HEK293T (cell line): ENCODE results near the gene ADAMTSL4.

Source experiments
- CTCF ChIA-PET: fragments of 350-600 bp; formaldehyde crosslinking; extraction: SDS; loops from one replicate; lab custom pipeline; 2021; ENCODE audit warnings: antibody characterized with exemption, inconsistent platforms; lab: Yijun Ruan, JAX
- POLR2A ChIA-PET: fragments of 350-600 bp; formaldehyde crosslinking; extraction: SDS; loops from one replicate; lab custom pipeline; 2020; ENCODE audit warnings: antibody characterized with exemption, inconsistent platforms; lab: Yijun Ruan, JAX
- DNase-seq: peaks from one replicate; pipeline ENCODE4 v3.0.0; 2012; ENCODE audit warnings: mixed read lengths; ENCODE audit errors: extremely low spot score
- ARNT ChIP-seq: fragments of 450-650 bp; IDR thresholded peaks from 2 replicates; pipeline ENCODE4 v1.6.1; 2017; ENCODE audit warnings: mild to moderate bottlenecking
- BHLHE40 ChIP-seq: fragments of 450-650 bp; IDR thresholded peaks from 2 replicates; pipeline ENCODE4 v1.6.1; 2016; ENCODE audit warnings: mild to moderate bottlenecking, moderate library complexity, borderline replicate concordance
- CTBP1 ChIP-seq: fragments of 450-650 bp; IDR thresholded peaks from 2 replicates; pipeline ENCODE4 v1.6.1; 2016; ENCODE audit warnings: borderline replicate concordance
- ELF4 ChIP-seq: fragments of 450-650 bp; IDR thresholded peaks from 2 replicates; pipeline ENCODE4 v1.6.1; 2017; ENCODE audit warnings: antibody characterized with exemption
- FOXA1 ChIP-seq: fragments of 450-650 bp; IDR thresholded peaks from 2 replicates; pipeline ENCODE4 v1.6.1; 2016; ENCODE audit warnings: mild to moderate bottlenecking
- FOXK2 ChIP-seq: fragments of 450-650 bp; IDR thresholded peaks from 2 replicates; pipeline ENCODE4 v1.6.1; 2016; ENCODE audit warnings: mild to moderate bottlenecking
- FOXM1 ChIP-seq: fragments of 450-650 bp; IDR thresholded peaks from 2 replicates; pipeline ENCODE4 v1.6.1; 2017; ENCODE audit warnings: mild to moderate bottlenecking, borderline replicate concordance
- HDGF ChIP-seq: fragments of 450-650 bp; IDR thresholded peaks from 2 replicates; pipeline ENCODE4 v1.6.1; 2017; ENCODE audit warnings: antibody characterized with exemption, borderline replicate concordance
- L3MBTL2 ChIP-seq: fragments of 450-650 bp; conservative IDR thresholded peaks from 2 replicates; pipeline ENCODE4 v1.6.1; 2016; ENCODE audit warnings: mild to moderate bottlenecking
- LEF1 ChIP-seq: fragments of 450-650 bp; IDR thresholded peaks from 2 replicates; pipeline ENCODE4 v1.6.1; 2017; ENCODE audit warnings: mild to moderate bottlenecking, borderline replicate concordance
- NFRKB ChIP-seq: fragments of 450-650 bp; IDR thresholded peaks from 2 replicates; pipeline ENCODE4 v1.6.1; 2016; ENCODE audit warnings: mild to moderate bottlenecking, moderate library complexity
- PKNOX1 ChIP-seq: fragments of 450-650 bp; IDR thresholded peaks from 2 replicates; pipeline ENCODE4 v1.6.1; 2016
- SP1 ChIP-seq: fragments of 450-650 bp; IDR thresholded peaks from 2 replicates; pipeline ENCODE4 v1.6.1; 2017
- SUZ12 ChIP-seq: fragments of 450-650 bp; IDR thresholded peaks from 2 replicates; pipeline ENCODE4 v1.6.1; 2016; ENCODE audit warnings: mild to moderate bottlenecking
- TARDBP ChIP-seq: fragments of 450-650 bp; IDR thresholded peaks from 2 replicates; pipeline ENCODE4 v1.6.1; 2016
- ZNF384 ChIP-seq: fragments of 450-650 bp; IDR thresholded peaks from 2 replicates; pipeline ENCODE4 v1.6.1; 2016

ADAMTSL4 gene

GRCh38 chr1:150515328-150516049 lies 33.7 kb upstream of the ADAMTSL4 start, which contains the start of gene FALEC:
TSS of gene FALEC (plus strand) at chr1:150515752.
- CTCF ChIA-PET: interaction anchor here (0.6 to 2.7 kb wide), 7 partner anchors 10 to 480 kb away, joined by 3 to 21 read pairs (median 4); no protein-coding TSS in a partner anchor
- POLR2A ChIA-PET: interaction anchor here (0.6 to 3.4 kb wide), 23 partner anchors 8 to 491 kb away, joined by 3 to 22 read pairs (median 4); partner anchors contain the start of genes ECM1, MCL1, MINDY1 and RPRD2
- no peak for TF ChIP-seq CTBP1
- TF ChIP-seq FOXM1: no peak
- TF ChIP-seq HDGF: peak; percentile 95; the same call in 1 of the 2 replicates
- TF ChIP-seq ARNT: no peak
- TF ChIP-seq FOXA1: no peak
- TF ChIP-seq FOXK2: no peak
- peak; percentile 91 for TF ChIP-seq L3MBTL2
- TF ChIP-seq ELF4: no peak
- TF ChIP-seq NFRKB: no peak
- peak; percentile 98 for TF ChIP-seq PKNOX1
- TF ChIP-seq SUZ12: no peak
- no peak for TF ChIP-seq BHLHE40
- TF ChIP-seq LEF1: no peak
- TF ChIP-seq ZNF384: no peak
- no peak for TF ChIP-seq TARDBP
- no peak for TF ChIP-seq SP1
- peak; percentile 100 for DNase-seq

GRCh38 chr1:150516050-150516591 lies 33.1 kb upstream of the ADAMTSL4 start:
- POLR2A ChIA-PET: interaction anchor here (0.6 to 3.4 kb wide), 23 partner anchors 8 to 490 kb away, joined by 3 to 22 read pairs (median 4); partner anchors contain the start of genes ECM1, MCL1, MINDY1 and RPRD2

GRCh38 chr1:150516616-150517015 lies 32.6 kb upstream of the ADAMTSL4 start:
- no peak for TF ChIP-seq SP1
- no peak for TF ChIP-seq FOXA1
- no peak for TF ChIP-seq ELF4
- no peak for TF ChIP-seq CTBP1
- no peak for TF ChIP-seq TARDBP
- TF ChIP-seq HDGF: no peak
- no peak for TF ChIP-seq SUZ12
- no peak for TF ChIP-seq NFRKB
- TF ChIP-seq ZNF384: no peak
- DNase-seq: no peak
- ChIA-PET CTCF (interaction anchor here (1.5 to 2.7 kb wide), 3 partner anchors 16 to 44 kb away, joined by 3 to 21 read pairs (median 16); no protein-coding TSS in a partner anchor), POLR2A (interaction anchor here (0.6 to 3.4 kb wide), 15 partner anchors 9 to 260 kb away, joined by 3 to 22 read pairs (median 4); partner anchors contain the start of genes ECM1, MCL1, RPRD2 and TARS2)

More at GRCh38 chr1:150516050-150516591, 33.1 kb upstream of the ADAMTSL4 start:
- CTCF ChIA-PET: interaction anchor here (0.6 to 2.7 kb wide), 7 partner anchors 9 to 479 kb away, joined by 3 to 21 read pairs (median 4); no protein-coding TSS in a partner anchor
- TF ChIP-seq ZNF384 (peak; percentile 67), NFRKB (no peak)
- peak; percentile 40 for DNase-seq

- CTCF ChIA-PET: interaction anchor here (0.8 to 1.7 kb wide), 2 partner anchors 11 kb away, joined by 4 to 7 read pairs; no protein-coding TSS in a partner anchor
- POLR2A ChIA-PET: interaction anchor here (1.5 kb wide), 1 partner anchor 28 kb away, joined by 3 read pairs; the partner anchor contains the start of gene ADAMTSL4
- DNase-seq: no peak
- TF ChIP-seq TARDBP (no peak), SUZ12 (no peak), ARNT (no peak), LEF1 (no peak), BHLHE40 (no peak), SP1 (no peak)
Observed at GRCh38 chr1:150521196-150521968, 27.8 kb upstream of the ADAMTSL4 start.

GRCh38 chr1:150525348-150525747 lies 23.9 kb upstream of the ADAMTSL4 start:
- ChIA-PET CTCF (interaction anchor here (0.6 to 0.9 kb wide), 2 partner anchors 10 to 11 kb away, joined by 4 to 9 read pairs; partner anchors contain the start of gene FALEC), POLR2A (no interaction called here)
- no peak for TF ChIP-seq ELF4
- no peak for TF ChIP-seq CTBP1
- no peak for TF ChIP-seq SP1
- no peak for TF ChIP-seq ARNT
- TF ChIP-seq FOXM1: no peak
- no peak for TF ChIP-seq FOXA1
- TF ChIP-seq LEF1: no peak
- no peak for TF ChIP-seq SUZ12
- TF ChIP-seq TARDBP: no peak
- no peak for TF ChIP-seq NFRKB
- no peak for DNase-seq

- no peak for DNase-seq
- ChIA-PET CTCF (interaction anchor here (0.7 kb wide), 1 partner anchor 28 kb away, joined by 3 read pairs; no protein-coding TSS in a partner anchor), POLR2A (interaction anchor here (0.6 to 1.1 kb wide), 2 partner anchors 9 to 610 kb away, joined by 3 to 5 read pairs; no protein-coding TSS in a partner anchor)
- no peak for TF ChIP-seq LEF1
- TF ChIP-seq BHLHE40: no peak
- no peak for TF ChIP-seq ELF4
- TF ChIP-seq PKNOX1: no peak
- no peak for TF ChIP-seq TARDBP
- TF ChIP-seq HDGF: no peak
- no peak for TF ChIP-seq ZNF384
- TF ChIP-seq SP1: no peak
- no peak for TF ChIP-seq L3MBTL2
- no peak for TF ChIP-seq SUZ12
- no peak for TF ChIP-seq NFRKB
- TF ChIP-seq FOXM1: no peak
- TF ChIP-seq CTBP1: no peak
Observed at GRCh38 chr1:150528196-150528595, 21.0 kb upstream of the ADAMTSL4 start.
